Right ventricle myocardium superior (tissue), 1 donor: Measurements from ENCODE around the gene LHX1. TPM values are rescaled to one million over a fixed set of nuclear protein-coding genes. Genes with fewer than 3 reads are reported as not detected.

Experiments
- ATAC-seq: fragments of 200-7000 bp; cut with Tn5 transposase; one replicate; pipeline ENCODE4 v1.9.1; 2020; ENCODE audit warnings: mild to moderate bottlenecking; ENCODE audit not compliant: poor library complexity
- DNase-seq: peaks from one replicate; pipeline ENCODE4 v3.0.0-alpha.2; 2020
- intact Hi-C: fragments of 100-400 bp; cut with DNase I; formaldehyde crosslinking; loops from one replicate; pipeline ENCODE4 v1.11.2; 2022
- total RNA-seq: library from RNA; stranded (reverse); fragmentation: NEBNext Ultra II Directional; extraction: Animal tissue kit (Norgen Biotek cat#: 25700); gene quantifications from one replicate; pipeline ENCODE4 v1.2.1, GENCODE V29; 2021
- donor health status: DM: no; HTN: yes; CAD: no; lungs with severe emphysema.

Gene LHX1
- total RNA-seq, 1 donor from 2014 or later = not detected

DNA sequence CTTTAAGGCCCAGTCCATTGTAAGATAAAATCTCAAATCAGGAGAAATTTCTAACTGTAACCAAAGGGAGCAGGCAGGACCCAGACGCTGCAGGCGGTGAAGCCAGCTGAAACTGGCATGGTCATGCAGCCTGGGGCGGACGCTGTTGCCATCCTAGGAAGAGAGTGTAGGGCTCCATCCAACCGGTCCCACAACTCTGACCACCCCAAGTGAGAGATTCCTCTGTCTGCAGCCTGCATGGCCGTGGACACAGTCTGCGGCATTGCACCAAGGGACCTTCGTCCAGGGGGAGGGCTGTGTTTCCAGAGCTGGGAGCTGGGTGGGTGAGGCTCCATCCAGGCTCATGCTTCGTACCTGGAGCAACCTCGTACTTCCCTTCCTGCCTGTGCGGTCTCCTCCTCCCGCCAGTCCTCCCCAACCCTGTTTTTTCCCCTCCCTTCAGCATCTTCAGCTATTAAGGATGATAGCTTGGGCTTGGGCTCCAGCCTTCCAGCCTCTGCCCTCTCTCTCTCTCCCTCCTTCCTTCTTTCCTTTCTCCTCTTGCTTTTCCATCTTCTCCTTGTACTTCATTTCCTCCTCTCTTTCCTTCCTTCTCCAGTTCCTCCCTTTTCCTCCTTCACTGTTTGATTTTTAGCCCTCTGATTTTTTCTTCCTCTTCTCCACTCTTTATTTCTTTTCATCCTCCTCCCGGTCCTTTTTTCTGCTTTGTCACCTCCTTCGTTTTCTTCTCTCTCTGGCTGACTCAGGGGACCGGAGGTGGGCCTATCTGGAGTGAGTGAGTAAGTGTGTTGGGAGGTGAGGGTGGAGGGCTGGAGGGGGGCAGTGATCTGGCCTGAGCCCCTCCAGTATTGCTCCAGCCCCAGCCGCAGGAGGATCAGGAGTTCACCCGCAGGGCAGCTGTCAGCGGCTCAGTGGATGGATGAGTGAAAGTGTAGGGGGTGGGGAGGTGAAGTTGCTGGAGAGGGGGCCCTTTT, 17.0 kb upstream of the LHX1 start:
- ATAC-seq = no peak
- no peak for DNase-seq
- intact Hi-C loops = no loop called here

DNA sequence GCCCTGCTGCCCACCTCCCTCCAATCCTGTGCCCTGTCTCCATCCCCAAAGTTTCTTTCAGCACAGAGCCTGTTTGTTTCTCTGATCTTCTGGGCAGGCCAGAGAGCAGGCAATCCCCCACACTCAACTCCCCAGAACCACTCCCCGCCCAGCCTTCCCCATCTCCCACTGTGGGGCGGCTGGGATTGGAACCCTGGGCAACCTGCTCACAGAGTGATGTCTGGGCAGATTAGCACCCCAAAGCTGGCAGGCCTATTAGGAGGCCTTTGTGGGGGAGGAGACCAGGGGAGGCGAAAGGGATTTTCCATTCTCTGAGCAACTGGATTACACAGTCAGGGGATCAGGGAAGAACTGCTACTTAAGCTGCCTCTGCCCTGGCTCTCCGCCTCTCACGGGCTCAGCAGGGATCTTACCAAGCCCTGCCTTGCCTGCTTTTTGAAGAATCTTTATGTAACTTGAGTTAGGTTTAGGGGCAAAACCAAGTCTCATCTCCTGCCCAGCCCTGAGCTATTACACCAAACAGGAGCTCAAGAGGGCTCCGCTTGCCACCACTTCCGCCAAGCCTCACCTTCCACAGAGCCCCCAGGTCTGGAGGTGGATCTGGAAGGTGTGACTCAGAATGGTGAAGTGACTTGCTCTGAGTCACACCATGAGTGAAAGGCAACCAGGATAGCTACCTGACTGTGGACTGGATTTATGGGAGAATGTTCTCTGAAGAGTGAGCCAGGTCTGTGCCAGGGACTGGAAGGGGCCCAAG, 16.0 kb upstream of the LHX1 start:
- ATAC-seq = no peak
- no peak for DNase-seq

DNA sequence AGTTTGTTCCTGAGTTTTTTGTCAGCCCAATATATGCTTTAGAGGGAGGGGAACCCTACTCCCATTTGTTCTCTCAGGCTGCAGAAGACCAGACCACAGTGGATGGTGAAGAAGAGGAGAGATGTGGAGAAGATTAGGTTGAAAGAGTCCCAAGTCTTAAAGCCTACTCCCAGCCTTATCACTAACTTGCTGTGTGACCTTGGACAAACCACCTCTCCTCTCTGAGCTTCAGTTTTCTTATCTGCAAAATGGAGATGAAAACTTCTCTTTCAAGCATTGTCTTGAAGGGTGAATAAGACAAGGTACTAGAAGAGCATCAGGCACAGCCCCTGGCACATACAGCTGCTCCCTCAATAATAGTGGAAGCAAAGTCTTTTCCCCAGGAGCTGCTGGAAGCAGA, 15.1 kb upstream of the LHX1 start:
- no peak for ATAC-seq
- intact Hi-C loops = no loop called here
- no peak for DNase-seq

More for the DNA sequence above, 16.0 kb upstream of the LHX1 start:
- intact Hi-C loops = no loop called here

DNA sequence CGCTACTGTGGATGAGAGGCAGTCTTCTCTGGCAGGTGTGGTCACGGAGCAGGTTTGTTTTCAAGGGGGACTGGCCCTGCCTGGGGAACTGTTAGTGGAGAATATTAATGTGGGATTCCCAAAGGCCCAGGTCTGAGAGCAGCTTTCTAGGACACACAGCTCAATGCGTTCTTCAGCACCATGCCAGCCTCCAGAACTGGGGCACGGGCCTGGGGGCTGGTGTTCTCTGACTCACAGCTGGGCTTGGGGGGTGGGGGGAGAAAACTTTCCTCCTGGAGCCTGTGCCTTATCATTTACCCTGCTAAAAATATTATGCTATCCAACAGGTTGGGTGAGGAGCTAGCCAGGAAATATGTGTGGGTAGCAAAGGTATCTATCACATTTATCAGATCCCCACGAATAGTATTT, 13.5 kb upstream of the LHX1 start:
- ATAC-seq (no peak), DNase-seq (no peak)
- intact Hi-C loops = no loop called here

DNA sequence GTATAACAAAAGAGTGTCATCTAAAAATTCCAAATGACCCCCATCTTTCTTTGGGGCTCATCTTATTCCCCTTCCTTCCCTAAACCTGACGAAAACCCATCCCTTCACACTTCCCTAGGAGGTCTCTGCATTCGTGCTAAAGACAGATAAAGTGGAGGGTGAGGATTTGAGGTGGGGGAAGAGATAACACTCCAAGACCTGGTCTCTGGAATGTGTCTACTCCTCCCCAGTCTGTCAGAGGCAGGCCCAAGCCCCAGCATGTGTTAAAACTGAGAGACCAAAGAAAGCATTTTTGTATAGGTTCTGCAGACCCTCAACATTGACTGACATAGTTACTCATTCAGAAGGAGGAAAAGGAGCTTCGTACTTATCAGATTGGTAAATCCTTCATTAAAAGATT, 11.0 kb upstream of the LHX1 start:
- no peak for ATAC-seq
- intact Hi-C loops = no loop called here
- no peak for DNase-seq

DNA sequence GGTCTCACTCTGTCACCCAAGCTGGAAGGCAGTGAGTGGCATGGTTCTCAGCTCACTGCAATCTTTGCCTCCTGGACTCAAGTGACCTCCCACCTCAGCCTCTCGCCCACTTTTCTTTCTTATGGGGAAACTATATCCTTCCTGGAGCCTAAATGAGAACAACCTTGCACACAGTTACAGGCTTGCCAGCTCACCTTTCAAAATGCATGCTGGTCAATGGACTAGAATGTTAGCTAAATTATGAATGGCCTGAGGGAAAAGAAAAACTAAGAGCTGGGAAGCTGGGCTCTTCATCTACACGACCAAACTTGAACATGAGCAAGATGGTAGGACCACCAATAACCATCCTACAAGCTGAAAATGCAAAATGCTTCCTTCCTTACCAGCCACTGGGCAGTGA, 10.6 kb upstream of the LHX1 start:
- DNase-seq (no peak), ATAC-seq (no peak)
- intact Hi-C loops = no loop called here

DNA sequence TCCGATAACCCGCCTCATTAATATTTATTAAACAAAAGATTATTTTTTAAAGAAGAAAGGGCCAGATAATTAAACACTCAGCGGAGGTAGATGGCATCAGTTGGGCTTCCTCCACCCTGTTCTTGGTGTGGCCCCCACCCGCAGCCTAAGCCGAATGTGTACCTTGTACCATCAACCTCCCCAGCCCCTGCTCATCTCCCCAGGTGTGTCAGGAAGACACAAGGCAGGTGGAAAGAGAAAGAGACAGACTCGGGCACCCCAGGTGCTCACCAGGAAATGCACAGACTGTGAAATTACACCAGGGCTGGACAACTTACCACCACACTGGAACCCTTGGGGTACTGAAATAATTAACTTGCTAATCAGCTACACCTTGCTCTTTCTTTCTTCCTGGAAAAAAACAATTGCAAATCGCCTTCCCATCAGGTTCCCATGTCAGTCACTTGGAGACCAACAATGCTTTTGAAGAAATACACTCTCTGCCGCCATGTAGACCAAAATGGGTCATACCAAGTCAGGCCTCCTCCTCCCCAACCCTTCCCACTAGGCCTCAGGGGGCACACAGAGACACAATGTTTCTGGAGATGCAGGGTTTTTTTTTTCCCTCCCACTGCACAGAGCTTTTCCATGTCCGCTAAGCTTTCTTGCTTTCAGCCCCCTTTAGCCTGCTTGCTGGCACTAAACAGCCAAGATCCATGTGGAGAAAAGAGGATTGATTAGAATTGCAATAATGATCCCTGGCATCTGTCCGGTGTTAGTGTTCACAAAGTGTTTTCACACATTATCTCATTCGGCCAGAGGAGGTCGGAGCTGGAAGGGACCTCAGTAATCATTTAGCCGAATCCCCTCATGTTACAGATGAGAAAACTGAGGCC, 8.6 kb upstream of the LHX1 start:
- intact Hi-C loops = no loop called here
- DNase-seq (no peak), ATAC-seq (no peak)

DNA sequence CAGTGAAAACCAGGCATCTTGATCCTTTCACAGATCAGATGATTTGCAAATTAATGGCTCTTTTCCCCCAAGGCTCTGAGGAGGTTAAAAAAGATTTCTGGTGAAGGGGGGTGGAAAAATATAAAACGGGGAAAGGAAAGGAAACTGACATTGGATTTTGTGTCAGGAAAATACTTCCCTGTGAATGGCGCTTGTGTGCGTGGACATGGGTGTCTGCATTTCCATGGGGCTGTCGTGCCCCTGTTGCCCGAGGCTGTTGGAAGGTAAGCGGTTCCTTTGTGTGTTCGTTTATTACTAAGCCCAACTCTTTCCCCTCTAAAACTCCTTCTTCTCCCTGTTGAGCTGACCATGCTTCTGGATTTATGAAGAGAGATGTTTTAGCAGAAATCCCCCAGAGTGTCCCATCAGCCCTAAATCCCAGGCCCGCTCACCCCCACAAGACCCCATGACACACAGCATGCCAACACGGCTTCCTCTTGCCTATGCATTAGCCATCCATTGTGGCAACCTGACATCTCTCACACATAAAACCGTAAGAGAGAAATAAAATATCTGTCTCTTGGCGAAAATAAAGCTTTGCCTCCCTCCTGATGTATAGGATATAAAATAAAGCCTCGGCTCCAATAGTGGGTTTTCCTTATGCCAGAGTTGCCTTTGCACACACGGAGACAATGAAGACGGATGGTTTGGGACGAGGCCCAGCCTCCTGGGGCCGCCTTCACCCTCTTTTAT, 7.3 kb upstream of the LHX1 start:
- DNase-seq (no peak), ATAC-seq (no peak)
- intact Hi-C loops = no loop called here

DNA sequence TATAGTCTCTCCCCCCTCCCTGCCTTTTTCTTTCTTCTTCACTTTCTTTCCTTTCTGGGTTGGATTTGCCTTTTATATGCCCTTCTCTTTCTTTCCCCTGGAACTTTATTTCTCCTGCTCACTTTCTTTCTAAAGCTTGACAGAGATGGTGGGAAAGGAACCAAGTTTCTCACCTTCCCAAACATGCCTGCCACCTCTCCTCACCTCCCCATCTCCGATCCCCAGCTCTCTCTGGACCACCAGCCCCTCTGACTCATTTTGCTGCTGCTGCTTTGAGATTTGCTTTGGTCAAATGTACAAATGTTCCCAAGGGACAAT, 6.7 kb upstream of the LHX1 start:
- ATAC-seq (no peak), DNase-seq (no peak)
- intact Hi-C loops = no loop called here

DNA sequence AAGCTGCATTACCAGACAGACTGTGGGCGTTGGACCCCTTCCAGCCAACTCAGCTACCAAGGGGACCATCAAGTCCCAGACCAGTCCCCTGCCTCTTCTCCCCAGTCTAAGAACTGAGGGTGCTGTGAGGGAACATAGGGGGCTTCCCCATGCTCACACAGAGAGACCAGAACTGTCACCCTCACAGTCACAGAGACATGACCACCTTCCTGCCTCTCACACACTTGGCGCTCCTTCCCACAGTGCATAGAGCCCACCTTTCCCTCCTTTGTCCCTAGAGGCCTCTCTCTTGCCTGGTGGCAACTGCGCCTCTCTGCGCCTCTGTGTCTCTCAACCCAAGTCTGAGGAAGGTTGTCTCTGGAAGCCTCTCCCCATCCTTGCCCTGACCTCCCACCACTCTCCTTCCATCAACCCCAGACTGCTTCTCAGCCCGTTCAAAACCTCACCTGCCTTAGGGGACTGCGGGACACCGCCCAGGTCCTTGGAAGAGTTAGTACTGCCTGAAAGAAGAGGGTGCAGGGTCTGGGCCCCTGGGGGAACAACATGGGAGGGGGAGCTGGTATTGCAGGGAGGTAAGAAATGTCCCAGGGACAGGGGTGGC, 6.1 kb upstream of the LHX1 start:
- ATAC-seq (no peak), DNase-seq (no peak)
- intact Hi-C loops = no loop called here

DNA sequence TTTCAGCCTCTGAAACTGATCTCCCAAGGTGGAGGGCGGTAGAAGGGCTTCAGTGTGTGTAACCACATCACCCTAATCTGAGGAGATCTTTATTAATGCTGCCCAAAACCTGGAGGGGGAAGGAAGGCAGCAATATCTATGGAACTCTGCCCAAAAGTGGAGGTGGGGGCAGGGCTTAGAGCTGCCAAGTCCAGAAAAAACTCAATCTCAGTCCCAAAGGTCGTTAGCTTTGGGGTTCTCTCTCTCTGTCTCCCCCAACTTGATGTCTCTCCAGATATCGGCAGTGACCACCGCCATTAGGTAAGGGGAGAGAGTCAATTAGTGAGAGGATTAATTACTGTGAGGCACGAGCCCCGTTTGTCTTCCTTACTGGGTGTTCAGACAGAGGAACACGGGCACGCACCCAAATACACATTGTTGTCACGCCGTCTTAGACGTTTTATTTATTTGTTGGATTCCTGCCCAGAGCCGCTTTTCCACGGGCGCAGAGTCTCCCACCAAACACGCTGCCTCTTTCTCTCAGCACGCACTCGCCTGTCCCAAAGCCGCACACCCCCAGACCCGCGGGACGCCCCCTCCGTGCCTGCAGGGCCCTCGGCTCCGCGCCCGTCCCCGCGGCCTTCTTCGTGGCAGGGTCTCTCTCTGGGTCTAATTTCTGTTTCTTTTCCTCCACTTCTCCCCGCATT, 5.4 kb upstream of the LHX1 start:
- intact Hi-C loops = no loop called here
- ATAC-seq (no peak), DNase-seq (no peak)

DNA sequence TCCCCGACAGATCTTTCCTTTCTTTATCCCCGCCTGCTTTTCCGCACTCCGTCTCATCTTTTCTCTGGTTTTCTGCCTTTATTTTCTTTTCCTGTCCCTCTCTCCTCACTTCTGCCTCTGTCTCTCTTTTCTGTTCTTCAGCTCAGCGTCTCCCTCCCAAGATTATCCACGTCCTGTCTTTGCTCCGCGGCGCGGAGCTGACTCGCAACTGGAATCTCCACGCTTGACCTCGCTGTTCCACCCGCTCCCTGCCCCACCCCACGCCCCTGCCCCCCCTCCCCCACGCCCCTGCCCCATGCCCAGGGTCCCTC, 4.9 kb upstream of the LHX1 start:
- ATAC-seq (no peak), DNase-seq (no peak)
- intact Hi-C loops = no loop called here

DNA sequence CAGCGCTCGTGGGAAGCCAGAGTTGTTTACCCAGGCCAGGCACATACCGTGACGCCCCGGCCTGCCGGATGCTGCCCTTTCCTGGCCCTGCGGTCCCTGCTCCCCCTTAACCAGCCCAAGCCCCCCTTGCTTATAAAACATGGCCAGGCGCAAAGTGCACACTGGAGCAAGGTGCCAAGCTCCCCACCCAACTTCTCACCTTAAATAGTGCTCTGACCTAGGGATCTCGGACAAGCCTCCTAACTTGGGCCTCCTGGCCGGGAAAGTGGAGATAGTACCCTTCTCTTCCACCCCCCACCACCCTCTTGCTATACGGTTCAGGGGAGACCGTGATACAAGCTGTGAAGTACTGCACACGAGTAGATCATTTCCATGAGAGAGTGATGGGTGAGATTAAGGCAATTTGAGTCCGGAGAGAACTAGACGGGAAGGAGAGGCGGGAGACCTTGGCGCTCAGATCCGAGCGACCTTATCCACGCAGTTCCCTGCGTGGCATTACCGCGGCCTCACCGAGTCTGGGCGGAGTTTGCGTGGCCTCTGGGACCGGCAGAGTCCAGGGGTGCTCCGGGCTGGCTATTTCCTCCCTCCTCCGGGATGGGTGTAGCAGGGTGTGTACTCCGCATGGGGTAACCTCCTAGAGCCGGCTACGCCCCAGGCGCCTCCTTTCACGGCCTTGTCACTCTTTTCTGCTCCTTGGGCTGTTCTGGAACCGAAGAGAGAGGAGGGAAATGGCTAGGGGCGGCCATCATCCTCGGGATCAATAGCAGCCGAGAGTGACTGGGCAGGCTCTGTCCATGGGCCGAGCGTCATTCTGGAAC, 4.4 kb upstream of the LHX1 start:
- DNase-seq (no peak), ATAC-seq (no peak)
- intact Hi-C loops = no loop called here

DNA sequence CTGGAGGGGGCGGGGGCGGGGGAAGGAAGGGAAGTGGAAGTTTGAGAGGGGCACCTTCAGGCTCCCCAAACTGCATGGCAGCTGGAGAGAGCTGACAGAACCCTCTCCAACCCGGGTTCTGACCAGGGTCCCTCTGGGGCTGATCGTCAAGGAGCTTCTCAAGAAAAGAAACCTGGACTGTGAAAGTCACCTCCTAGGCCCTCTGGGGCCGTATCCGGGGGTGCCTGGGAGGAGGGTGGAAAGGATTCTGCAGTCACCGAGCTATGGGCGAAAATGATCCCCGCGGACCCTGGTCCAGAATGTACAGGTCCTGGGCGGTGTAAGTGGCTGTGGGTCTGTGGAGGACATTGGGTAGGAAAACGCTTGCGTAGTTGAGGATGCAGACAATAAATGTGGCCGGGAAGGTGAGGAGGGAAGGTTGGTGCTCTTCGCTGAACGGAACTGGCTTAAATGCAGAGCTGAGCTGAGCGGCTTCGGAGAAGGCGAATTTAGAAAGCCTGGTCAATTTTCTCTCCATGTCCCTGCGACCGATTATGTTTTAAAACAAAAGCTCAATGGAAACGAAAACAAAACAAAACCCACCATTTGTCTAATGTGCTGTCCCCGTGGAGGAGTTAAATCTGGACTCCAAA, 3.6 kb upstream of the LHX1 start:
- intact Hi-C loops = no loop called here
- ATAC-seq = no peak
- DNase-seq = no peak

DNA sequence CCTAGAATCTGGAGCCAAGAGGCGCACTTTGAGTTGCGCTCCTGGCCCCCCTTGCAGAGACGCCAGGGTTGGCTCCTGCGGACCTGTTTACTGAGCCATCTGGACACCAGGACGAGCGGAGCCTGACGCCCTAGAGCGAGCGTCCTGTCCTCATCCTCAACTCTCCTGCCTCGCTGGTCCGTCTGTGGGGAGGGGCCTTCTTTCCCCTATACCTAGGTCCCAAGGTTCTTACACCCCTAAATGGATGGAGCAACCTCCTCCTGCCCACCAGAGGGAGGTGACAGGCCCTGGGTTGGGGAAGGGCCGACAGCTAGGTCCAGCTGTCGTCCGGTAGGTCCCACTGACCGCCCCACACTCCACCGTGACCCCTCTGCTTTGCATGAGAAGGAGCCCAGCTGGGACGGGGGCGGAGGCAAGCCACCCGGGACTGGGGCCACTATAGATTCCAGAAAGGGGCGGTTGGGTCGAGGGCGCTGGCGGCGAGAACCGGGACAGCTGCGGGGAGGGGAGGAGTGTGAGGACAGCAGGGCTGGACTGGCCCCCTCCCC, 3.1 kb upstream of the LHX1 start:
- intact Hi-C loops = no loop called here
- ATAC-seq (no peak), DNase-seq (no peak)
